Ascending aorta (tissue), 2 donors: Measurements from ENCODE around the gene WNT11. TPM values are rescaled to one million over a fixed set of nuclear protein-coding genes. Genes with fewer than 3 reads are reported as not detected.
A peak's percentile ranks its signal among the peaks of the same experiment; 100 is the strongest.

Experiments used
- DNase-seq, 2 donors: peaks; one replicate each; pipeline ENCODE4 v3.0.0-alpha.2; 2019; ENCODE audit warnings: low spot score in 2 of 2
- H3K27ac ChIP-seq, 2 donors: fragments of 200-600 bp; sonication (generic); one replicate each; pipeline ENCODE4 v1.5.1; 2016 to 2017; ENCODE audit warnings: mild to moderate bottlenecking in 1 of 2
- H3K27me3 ChIP-seq: fragments of 200-600 bp; sonication (generic); one replicate; pipeline ENCODE4 v1.5.1; 2017
- H3K36me3 ChIP-seq, 2 donors: fragments of 200-600 bp; sonication (generic); one replicate each; pipeline ENCODE4 v1.5.1; 2016
- H3K4me1 ChIP-seq, 2 donors: fragments of 200-600 bp; sonication (generic); one replicate each; pipeline ENCODE4 v1.5.1; 2016 to 2017; ENCODE audit warnings: mild to moderate bottlenecking in 1 of 2
- H3K4me3 ChIP-seq, 2 donors: fragments of 200-600 bp; sonication (generic); one replicate each; pipeline ENCODE4 v1.5.1; 2016 to 2017; ENCODE audit warnings: mild to moderate bottlenecking in 1 of 2
- H3K9me3 ChIP-seq, 2 donors: fragments of 200-600 bp; sonication (generic); one replicate each; pipeline ENCODE4 v1.5.1; 2016
- intact Hi-C: fragments of 100-400 bp; cut with DNase I; formaldehyde crosslinking; loops from one replicate; pipeline ENCODE4 v1.15.1; 2023
- total RNA-seq: library from RNA; depleted of rRNA; stranded (reverse); fragments of >200 nt; gene quantifications from one replicate; pipeline ENCODE4 v1.1.0, GENCODE V29; 2016
- TF ChIP-seq, protein P1 (sequence below), 3 experiments: fragments of 200-600 bp in 2 of 3; fragments of 450-650 bp in 1 of 3; sonication (generic) in 2 of 3; IDR thresholded peaks; one replicate each; pipeline ENCODE4 v1.5.1; 2016 to 2019; ENCODE audit warnings: antibody characterized with exemption in 3 of 3, mild to moderate bottlenecking in 1 of 3, moderate library complexity in 1 of 3

Gene WNT11
- total RNA-seq, 1 donor from 2014 or later = 11.7 TPM

DNA sequence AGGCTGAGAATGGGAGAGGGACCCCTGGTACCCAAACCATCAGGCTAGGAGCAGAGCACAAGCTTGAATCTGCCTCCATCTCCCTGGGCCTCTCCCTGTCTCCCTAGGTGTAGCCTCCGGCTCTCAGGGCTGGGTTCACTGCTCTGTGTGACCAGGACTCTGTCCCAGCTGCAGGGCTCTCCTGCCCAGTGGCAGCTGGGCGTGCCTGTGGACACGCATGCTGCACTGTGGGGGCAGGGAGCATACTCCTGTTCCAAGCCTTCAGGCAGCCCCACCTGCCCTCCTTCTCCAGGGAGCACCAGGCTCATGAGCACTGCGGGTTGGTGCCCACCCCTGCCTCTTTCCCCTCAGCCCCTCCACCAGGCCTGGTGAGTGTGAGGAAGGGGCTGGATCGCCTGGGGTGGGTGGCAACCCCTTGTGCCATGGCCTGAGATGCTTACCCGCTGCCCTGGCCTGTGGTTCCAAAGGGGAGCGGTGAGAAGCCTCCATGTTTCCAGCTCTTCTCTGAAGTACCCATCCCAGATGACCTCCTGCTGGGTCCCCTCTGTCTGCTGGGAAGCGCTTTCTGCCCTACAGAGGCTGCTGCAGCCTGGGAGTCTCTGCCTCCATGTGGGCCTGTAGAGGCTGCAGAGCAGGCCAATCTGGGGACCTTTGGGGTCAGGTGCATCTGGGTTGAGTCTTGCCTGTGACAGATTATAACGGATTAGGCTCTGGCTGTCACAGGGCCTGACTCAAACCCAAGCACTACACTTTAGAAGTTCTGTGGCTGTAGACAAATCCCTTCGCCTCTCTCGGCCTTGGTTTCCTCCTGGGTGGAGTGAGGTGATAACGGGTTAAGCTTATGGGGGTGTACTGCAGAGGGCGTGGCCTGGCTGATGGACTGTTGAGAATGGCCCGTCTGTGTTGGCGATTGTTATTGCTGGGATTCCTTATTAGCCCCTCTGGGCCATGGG, 43.7 kb downstream of the WNT11 start:
- TF ChIP-seq, protein P1, sequence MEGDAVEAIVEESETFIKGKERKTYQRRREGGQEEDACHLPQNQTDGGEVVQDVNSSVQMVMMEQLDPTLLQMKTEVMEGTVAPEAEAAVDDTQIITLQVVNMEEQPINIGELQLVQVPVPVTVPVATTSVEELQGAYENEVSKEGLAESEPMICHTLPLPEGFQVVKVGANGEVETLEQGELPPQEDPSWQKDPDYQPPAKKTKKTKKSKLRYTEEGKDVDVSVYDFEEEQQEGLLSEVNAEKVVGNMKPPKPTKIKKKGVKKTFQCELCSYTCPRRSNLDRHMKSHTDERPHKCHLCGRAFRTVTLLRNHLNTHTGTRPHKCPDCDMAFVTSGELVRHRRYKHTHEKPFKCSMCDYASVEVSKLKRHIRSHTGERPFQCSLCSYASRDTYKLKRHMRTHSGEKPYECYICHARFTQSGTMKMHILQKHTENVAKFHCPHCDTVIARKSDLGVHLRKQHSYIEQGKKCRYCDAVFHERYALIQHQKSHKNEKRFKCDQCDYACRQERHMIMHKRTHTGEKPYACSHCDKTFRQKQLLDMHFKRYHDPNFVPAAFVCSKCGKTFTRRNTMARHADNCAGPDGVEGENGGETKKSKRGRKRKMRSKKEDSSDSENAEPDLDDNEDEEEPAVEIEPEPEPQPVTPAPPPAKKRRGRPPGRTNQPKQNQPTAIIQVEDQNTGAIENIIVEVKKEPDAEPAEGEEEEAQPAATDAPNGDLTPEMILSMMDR (IDR thresholded peaks at IDR 0.05) = no peak
- Histone ChIP-seq H3K27ac (no peak overlapping the region), H3K27me3 (no peaks in the 10 kb centered on the region), H3K9me3 (no peaks in the 10 kb centered on the region), H3K4me1 (peaks cover 3 to 4% of the 10 kb centered on the region in 2 donors), H3K36me3 (no peaks in the 10 kb centered on the region), H3K4me3 (no peak overlapping the region)
- DNase-seq = no peak
- intact Hi-C loops = no loop called here

DNA sequence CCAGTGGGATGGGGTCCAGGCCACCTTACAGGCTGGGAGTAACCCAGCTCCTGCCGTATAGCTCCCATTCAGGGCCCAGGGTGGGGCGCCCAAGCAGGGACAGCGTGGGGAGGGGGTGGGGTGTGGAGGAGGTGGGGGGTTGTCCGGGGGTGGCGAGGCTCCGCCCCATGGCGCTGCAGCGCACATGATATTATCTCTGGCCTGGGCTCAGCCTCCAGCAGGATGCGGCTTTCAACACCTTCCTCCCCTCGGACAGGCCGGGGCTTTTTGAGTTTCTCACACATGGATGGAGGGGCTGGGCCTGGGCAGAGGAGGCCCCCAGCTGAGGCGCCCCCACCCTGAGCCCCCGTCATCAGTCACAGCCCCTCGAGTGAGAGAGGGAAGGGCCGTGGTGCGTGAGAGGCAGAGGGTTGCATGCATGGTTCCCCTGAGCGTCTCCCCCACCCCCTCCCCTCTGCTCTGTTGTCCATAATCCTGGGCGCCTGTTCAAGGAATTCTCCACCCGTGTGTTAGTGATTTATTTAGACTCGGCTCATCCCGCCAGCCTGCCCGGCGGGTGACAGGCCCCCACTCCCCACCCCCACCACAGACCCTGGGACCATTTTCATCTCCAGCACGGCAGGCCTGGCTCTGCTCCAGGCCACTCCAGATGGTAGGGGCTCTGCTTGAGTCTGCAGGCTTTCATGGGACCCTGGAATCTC, 44.9 kb downstream of the WNT11 start:
- Histone ChIP-seq H3K9me3 (no peaks in the 10 kb centered on the region), H3K4me3 (peak overlapping the region in 1 of 2 donors; percentile 36), H3K36me3 (no peaks in the 10 kb centered on the region), H3K27me3 (no peaks in the 10 kb centered on the region), H3K27ac (no peak overlapping the region), H3K4me1 (peaks cover 3 to 4% of the 10 kb centered on the region in 2 donors)
- intact Hi-C loops = no loop called here
- DNase-seq = no peak
- TF ChIP-seq, protein P1 (IDR thresholded peaks at IDR 0.05) = no peak

DNA sequence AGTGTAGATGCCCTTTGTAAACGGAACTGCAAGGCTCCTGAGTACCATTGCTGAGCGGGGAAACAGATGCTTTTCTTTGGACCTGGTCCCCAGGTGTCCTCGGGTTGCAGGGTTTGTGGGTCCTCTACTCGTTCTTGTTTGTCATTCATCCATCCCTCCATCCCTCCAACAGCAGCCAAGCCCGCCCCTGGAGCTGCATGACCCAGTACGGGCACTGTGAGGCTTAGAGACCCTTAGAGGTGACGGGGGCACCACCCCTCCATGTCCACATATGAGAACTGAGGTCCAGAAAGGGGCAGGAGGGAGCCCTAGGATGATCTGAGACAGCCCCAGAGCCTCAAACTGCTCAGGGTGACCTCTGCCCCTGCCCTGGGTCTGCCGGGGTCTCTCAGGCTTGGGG, 45.4 kb downstream of the WNT11 start:
- H3K36me3 ChIP-seq = no peaks in the 10 kb centered on the region
- H3K9me3 ChIP-seq = no peaks in the 10 kb centered on the region
- intact Hi-C loops = no loop called here
- TF ChIP-seq, protein P1 (IDR thresholded peaks at IDR 0.05) = no peak
- H3K4me1 ChIP-seq = peaks cover 3 to 4% of the 10 kb centered on the region in 2 donors
- no peak overlapping the region for H3K27ac ChIP-seq
- no peaks in the 10 kb centered on the region for H3K27me3 ChIP-seq
- no peak for DNase-seq
- no peak overlapping the region for H3K4me3 ChIP-seq

DNA sequence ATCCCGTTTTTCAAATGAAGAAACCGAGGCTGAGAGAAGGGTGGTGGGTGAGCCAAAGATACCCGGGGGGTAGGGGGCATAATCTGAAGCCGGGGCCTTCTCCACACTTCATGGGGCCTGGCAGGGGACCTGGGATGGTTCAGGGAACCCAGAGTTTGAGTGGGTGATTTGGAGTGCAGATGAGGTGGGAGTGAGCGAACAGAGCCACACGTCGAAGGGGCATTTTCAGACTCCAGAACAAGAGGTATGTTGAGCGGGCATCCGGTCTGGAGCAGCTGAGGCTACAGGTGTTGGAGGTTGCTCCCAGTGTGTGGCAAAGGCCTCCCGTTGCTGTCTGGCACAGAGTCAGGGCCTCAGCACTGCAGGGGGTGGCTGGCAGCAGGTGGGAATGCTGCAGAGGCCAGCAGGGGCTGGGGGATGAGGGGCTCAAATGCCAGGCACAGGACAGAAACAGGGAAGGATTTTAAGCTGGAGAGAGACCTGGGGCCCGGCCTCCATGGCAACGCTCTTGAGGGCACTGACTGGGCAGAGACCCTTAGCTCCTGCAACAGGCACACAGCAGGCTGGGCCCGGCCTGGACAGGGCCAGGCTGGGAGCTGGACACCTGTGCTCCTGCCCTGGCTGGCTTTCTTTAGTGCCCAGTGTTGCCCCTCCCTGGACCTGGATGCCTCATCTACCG, 46.2 kb downstream of the WNT11 start:
- DNase-seq = no peak
- H3K9me3 ChIP-seq = no peaks in the 10 kb centered on the region
- no peak overlapping the region for H3K27ac ChIP-seq
- H3K4me3 ChIP-seq = no peak overlapping the region
- H3K36me3 ChIP-seq = no peaks in the 10 kb centered on the region
- intact Hi-C loops = no loop called here
- no peaks in the 10 kb centered on the region for H3K27me3 ChIP-seq
- TF ChIP-seq, protein P1 (IDR thresholded peaks at IDR 0.05) = no peak
- H3K4me1 ChIP-seq = peaks cover 3 to 4% of the 10 kb centered on the region in 2 donors

DNA sequence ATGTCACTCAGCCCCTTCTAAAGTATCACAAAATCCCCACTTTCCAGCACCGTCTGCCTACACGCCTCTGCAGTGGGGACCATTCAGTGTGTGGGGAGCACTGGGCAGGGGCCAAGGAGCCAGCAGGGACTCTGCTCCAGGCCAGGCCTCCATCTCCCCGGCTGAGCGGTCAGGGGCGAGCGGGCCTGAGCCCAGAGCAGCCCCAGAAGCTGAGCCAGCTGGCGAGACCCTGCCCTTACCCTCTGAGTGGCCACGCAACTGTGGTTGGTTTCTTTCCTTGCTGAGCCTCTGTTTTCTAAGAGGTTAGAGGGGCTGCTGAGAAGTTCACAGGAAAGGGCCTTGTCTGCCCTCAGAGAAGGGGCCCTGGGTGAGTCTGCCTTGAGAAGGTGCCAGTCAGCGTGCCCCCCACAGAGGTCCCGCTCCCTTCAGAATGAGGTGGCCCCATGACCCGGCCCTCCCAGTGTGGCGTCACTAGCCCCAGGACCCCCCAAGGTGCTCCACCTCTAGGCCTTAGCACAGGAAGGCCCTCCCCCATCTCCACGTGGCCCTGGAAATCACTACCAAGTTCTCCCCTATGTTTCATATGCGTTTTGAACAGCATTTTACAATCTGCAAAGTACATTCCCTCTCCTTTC, 46.9 kb downstream of the WNT11 start:
- no peak overlapping the region for H3K27ac ChIP-seq
- intact Hi-C loops = no loop called here
- DNase-seq = no peak
- TF ChIP-seq, protein P1 (IDR thresholded peaks at IDR 0.05) = no peak
- peaks cover 3 to 4% of the 10 kb centered on the region in 2 donors for H3K4me1 ChIP-seq
- no peaks in the 10 kb centered on the region for H3K36me3 ChIP-seq
- no peak overlapping the region for H3K4me3 ChIP-seq
- H3K27me3 ChIP-seq = no peaks in the 10 kb centered on the region
- no peaks in the 10 kb centered on the region for H3K9me3 ChIP-seq
